ENCODE measurements around the gene KREMEN2. TPM values are rescaled to one million over a fixed set of nuclear protein-coding genes. Genes with fewer than 3 reads are reported as not detected.
A peak's percentile ranks its signal among the peaks of the same experiment; 100 is the strongest.

KREMEN2 gene
- total and polyA plus RNA-seq, 2 donors (not counting 3 experiments of a cell fraction or from before 2014, with no cell fraction given): not detected

GRCh38 chr16:2966808-2967191 lies 2.7 kb downstream of the KREMEN2 start:
- no peak for FAIRE-seq
- no peak for TF ChIP-seq POLR2A (IDR thresholded peaks at IDR 0.05; ENCODE audit: low read depth, low read length)
- TF ChIP-seq POLR2AphosphoS5 (IDR thresholded peaks at IDR 0.05; ENCODE audit: insufficient read depth, low read depth, low read length): no peak
- TF ChIP-seq EZH2 (IDR thresholded peaks at IDR 0.05; ENCODE audit: borderline replicate concordance, low read depth, low read length, severe bottlenecking): peak; percentile 98
- intact Hi-C loops (cut with micrococcal nuclease): no loop called here

GRCh38 chr16:2967211-2967631 lies 3.1 kb downstream of the KREMEN2 start:
- intact Hi-C loops (cut with micrococcal nuclease): no loop called here
- Histone ChIP-seq H3K27ac (ENCODE audit: insufficient read depth, low read depth, low read length) (no peak overlapping the region), H3K79me2 (ENCODE audit: control insufficient read depth, insufficient read depth, low read length) (peaks cover 12% of the 10 kb centered on the region), H2AFZ (ENCODE audit: low read depth, low read length) (no peak overlapping the region), H3K9me3 (replicated peaks; ENCODE audit: control insufficient read depth, insufficient read depth, low read length) (no peaks in the 10 kb centered on the region), H3K36me3 (ENCODE audit: control insufficient read depth in 2 of 2, extremely low read depth in 1 of 2, insufficient read depth in 2 of 2, low read length in 2 of 2) (no peaks in the 10 kb centered on the region), H3K27me3 (ENCODE audit: control insufficient read depth in 2 of 2, insufficient read depth in 2 of 2, low read length in 2 of 2) (peaks cover 29 to 53% of the 10 kb centered on the region in 2 experiments), H3K9me1 (replicated peaks; ENCODE audit: control insufficient read depth, extremely low read depth, insufficient read depth, low read length) (no peaks in the 10 kb centered on the region), H3K4me1 (ENCODE audit: control insufficient read depth, extremely low read depth, insufficient read depth, low read length) (peaks cover 16% of the 10 kb centered on the region), H3K4me3 (replicated peaks in 1 of 3; ENCODE audit: insufficient read depth in 1 of 3, low read depth in 1 of 3, low read length in 3 of 3) (no peak overlapping the region), H3K4me2 (ENCODE audit: insufficient read depth, low read length) (no peak overlapping the region), H4K20me1 (replicated peaks; ENCODE audit: control insufficient read depth, extremely low read depth, insufficient read depth, low read length) (no peaks in the 10 kb centered on the region), H3K9ac (replicated peaks; ENCODE audit: extremely low read depth, insufficient read depth, low read length) (no peak overlapping the region)
- dilution Hi-C loops (cut with MboI; ENCODE audit: extremely low pct_ligation_motif_present, low sequenced_read_pairs): no loop called here
- FAIRE-seq (no peak), DNase-seq (ENCODE audit: low read depth, low spot score) (no peak)
- CTCF ChIA-PET: interaction anchor here (0.7 kb wide), 1 partner anchor 40 kb away, joined by 3 read pairs; no protein-coding TSS in a partner anchor
- TF ChIP-seq MYC (IDR thresholded peaks at IDR 0.05; ENCODE audit: low read depth, low read length) (no peak), EZH2 (IDR thresholded peaks at IDR 0.05; ENCODE audit: borderline replicate concordance, low read depth, low read length, severe bottlenecking) (peak; percentile 95)
- no TSS peak for BruUV-seq (replicated peaks)
- POLR2A ChIA-PET: no interaction called here

More at GRCh38 chr16:2966808-2967191, 2.7 kb downstream of the KREMEN2 start:
- no TSS peak for BruUV-seq (replicated peaks)
- dilution Hi-C loops (cut with MboI; ENCODE audit: extremely low pct_ligation_motif_present, low sequenced_read_pairs): no loop called here
- H3K9ac ChIP-seq (replicated peaks; ENCODE audit: extremely low read depth, insufficient read depth, low read length): no peak overlapping the region
- no peaks in the 10 kb centered on the region for H3K9me1 ChIP-seq (replicated peaks; ENCODE audit: control insufficient read depth, extremely low read depth, insufficient read depth, low read length)
- H3K27me3 ChIP-seq (ENCODE audit: control insufficient read depth in 2 of 2, insufficient read depth in 2 of 2, low read length in 2 of 2): peaks cover 29 to 55% of the 10 kb centered on the region in 2 experiments
- no peaks in the 10 kb centered on the region for H3K9me3 ChIP-seq (replicated peaks; ENCODE audit: control insufficient read depth, insufficient read depth, low read length)
- peaks cover 16% of the 10 kb centered on the region for H3K4me1 ChIP-seq (ENCODE audit: control insufficient read depth, extremely low read depth, insufficient read depth, low read length)
- DNase-seq (ENCODE audit: low read depth, low spot score): no peak
- H3K79me2 ChIP-seq (ENCODE audit: control insufficient read depth, insufficient read depth, low read length): peaks cover 12% of the 10 kb centered on the region
- ChIA-PET POLR2A (no interaction called here), CTCF (interaction anchor here (0.7 kb wide), 1 partner anchor 92 kb away, joined by 4 read pairs; no protein-coding TSS in a partner anchor)
- no peak overlapping the region for H3K4me2 ChIP-seq (ENCODE audit: insufficient read depth, low read length)
- no peaks in the 10 kb centered on the region for H4K20me1 ChIP-seq (replicated peaks; ENCODE audit: control insufficient read depth, extremely low read depth, insufficient read depth, low read length)
- H3K4me3 ChIP-seq (replicated peaks in 1 of 3; ENCODE audit: insufficient read depth in 1 of 3, low read depth in 1 of 3, low read length in 3 of 3): no peak overlapping the region
- no peak overlapping the region for H3K27ac ChIP-seq (ENCODE audit: insufficient read depth, low read depth, low read length)
- H3K36me3 ChIP-seq (ENCODE audit: control insufficient read depth in 2 of 2, extremely low read depth in 1 of 2, insufficient read depth in 2 of 2, low read length in 2 of 2): no peaks in the 10 kb centered on the region
- H2AFZ ChIP-seq (ENCODE audit: low read depth, low read length): no peak overlapping the region

Data from endothelial cell of umbilical vein (primary cell).